Measurements from ENCODE around the gene ZNF521. TPM values are rescaled to one million over a fixed set of nuclear protein-coding genes. Genes with fewer than 3 reads are reported as not detected.

Gene ZNF521
- total and polyA plus RNA-seq, 2 donors (not counting 3 experiments of a cell fraction or from before 2014, with no cell fraction given): 111 to 168 TPM

GRCh38 chr18:25080211-25080610 is 271.8 kb downstream of the ZNF521 start:
- no peaks in the 10 kb centered on the region for H3K27me3 ChIP-seq (ENCODE audit: control insufficient read depth in 2 of 2, insufficient read depth in 2 of 2, low read length in 2 of 2)
- H3K36me3 ChIP-seq (ENCODE audit: control insufficient read depth in 2 of 2, extremely low read depth in 1 of 2, insufficient read depth in 2 of 2, low read length in 2 of 2): peaks cover 7 to 25% of the 10 kb centered on the region in 2 experiments
- ChIA-PET POLR2A (no interaction called here), CTCF (interaction anchor here (1.1 kb wide), 1 partner anchor 12 kb away, joined by 3 read pairs; no protein-coding TSS in a partner anchor)
- no peaks in the 10 kb centered on the region for H3K9me1 ChIP-seq (replicated peaks; ENCODE audit: control insufficient read depth, extremely low read depth, insufficient read depth, low read length)
- DNase-seq (ENCODE audit: low read depth, low spot score) (no peak), FAIRE-seq (no peak)
- no peak for TF ChIP-seq MAX (IDR thresholded peaks at IDR 0.05; ENCODE audit: insufficient read depth, insufficient read length)
- TF ChIP-seq CTCF (IDR thresholded peaks at IDR 0.05; ENCODE audit: extremely low read depth in 1 of 2, insufficient read depth in 1 of 2, low read depth in 1 of 2, low read length in 2 of 2): no peak
- no peak for TF ChIP-seq EZH2 (IDR thresholded peaks at IDR 0.05; ENCODE audit: borderline replicate concordance, low read depth, low read length, severe bottlenecking)
- TF ChIP-seq POLR2A (IDR thresholded peaks at IDR 0.05; ENCODE audit: low read depth, low read length): no peak
- TF ChIP-seq MYC (IDR thresholded peaks at IDR 0.05; ENCODE audit: low read depth, low read length): no peak
- TF ChIP-seq FOS (IDR thresholded peaks at IDR 0.05; ENCODE audit: borderline replicate concordance, insufficient read depth, low read length): no peak
- no peak for TF ChIP-seq JUN (IDR thresholded peaks at IDR 0.05; ENCODE audit: borderline replicate concordance, insufficient read depth, insufficient read length, low read depth)
- no peak for TF ChIP-seq GATA2 (IDR thresholded peaks at IDR 0.05; ENCODE audit: insufficient read depth, insufficient read length, low read depth, low read length)
- no peak for TF ChIP-seq POLR2AphosphoS5 (IDR thresholded peaks at IDR 0.05; ENCODE audit: insufficient read depth, low read depth, low read length)
- H3K9ac ChIP-seq (replicated peaks; ENCODE audit: extremely low read depth, insufficient read depth, low read length): no peak overlapping the region
- no peaks in the 10 kb centered on the region for H3K9me3 ChIP-seq (replicated peaks; ENCODE audit: control insufficient read depth, insufficient read depth, low read length)
- dilution Hi-C loops (cut with MboI; ENCODE audit: extremely low pct_ligation_motif_present, low sequenced_read_pairs) (no loop called here), intact Hi-C loops (cut with micrococcal nuclease) (no loop called here)
- H2AFZ ChIP-seq (ENCODE audit: low read depth, low read length): no peak overlapping the region
- H3K4me1 ChIP-seq (ENCODE audit: control insufficient read depth, extremely low read depth, insufficient read depth, low read length): peaks cover 13% of the 10 kb centered on the region
- no peaks in the 10 kb centered on the region for H3K79me2 ChIP-seq (ENCODE audit: control insufficient read depth, insufficient read depth, low read length)
- H3K27ac ChIP-seq (ENCODE audit: insufficient read depth, low read depth, low read length): no peak overlapping the region
- no peak overlapping the region for H3K4me2 ChIP-seq (ENCODE audit: insufficient read depth, low read length)
- no peaks in the 10 kb centered on the region for H4K20me1 ChIP-seq (replicated peaks; ENCODE audit: control insufficient read depth, extremely low read depth, insufficient read depth, low read length)
- no TSS peak for BruUV-seq (replicated peaks)
- H3K4me3 ChIP-seq (replicated peaks in 1 of 3; ENCODE audit: insufficient read depth in 1 of 3, low read depth in 1 of 3, low read length in 3 of 3): no peak overlapping the region

All from endothelial cell of umbilical vein (primary cell).